SKM-1 treated with dmso at 0.1 percent for 144 hours (cell line): Measurements from ENCODE around the gene KRTAP6-3.

ENCODE experiments used
- DNase-seq: peaks from one replicate; lab custom pipeline; 2025; ENCODE audit not compliant: unreplicated experiment; lab: John Stamatoyannopoulos, UW

KRTAP6-3 gene

DNA sequence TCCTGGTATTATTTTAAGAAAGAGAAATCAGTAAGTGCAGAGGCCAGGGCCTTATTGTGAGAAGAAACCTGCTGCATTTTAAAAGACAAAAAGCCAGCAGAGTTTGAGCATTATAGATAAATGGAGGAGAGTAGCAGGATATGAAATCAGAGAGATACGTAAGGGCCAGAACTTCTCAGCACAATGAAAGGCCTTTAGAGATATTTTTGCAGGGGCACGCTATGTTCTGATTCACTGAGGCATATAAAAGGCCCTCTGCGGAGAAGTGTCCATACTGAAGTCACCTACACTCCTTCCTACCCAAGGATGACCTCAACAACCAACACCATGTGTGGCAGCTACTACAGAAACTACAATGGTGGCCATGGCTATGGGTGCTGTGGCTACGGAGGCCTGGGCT is at the start of gene KRTAP6-3:
TSS of gene KRTAP6-3 (plus strand) at position 301 of the 400 bp plus-strand sequence. CDS start at position 307, 6 bp downstream.
- DNase-seq = no peak

GRCh38 chr21:30552782-30553181 is 39.5 kb upstream of the KRTAP6-3 start:
- DNase-seq = no peak

- no peak for DNase-seq
These were observed 37.1 kb upstream of the KRTAP6-3 start for GRCh38 chr21:30555095-30555494.

DNA sequence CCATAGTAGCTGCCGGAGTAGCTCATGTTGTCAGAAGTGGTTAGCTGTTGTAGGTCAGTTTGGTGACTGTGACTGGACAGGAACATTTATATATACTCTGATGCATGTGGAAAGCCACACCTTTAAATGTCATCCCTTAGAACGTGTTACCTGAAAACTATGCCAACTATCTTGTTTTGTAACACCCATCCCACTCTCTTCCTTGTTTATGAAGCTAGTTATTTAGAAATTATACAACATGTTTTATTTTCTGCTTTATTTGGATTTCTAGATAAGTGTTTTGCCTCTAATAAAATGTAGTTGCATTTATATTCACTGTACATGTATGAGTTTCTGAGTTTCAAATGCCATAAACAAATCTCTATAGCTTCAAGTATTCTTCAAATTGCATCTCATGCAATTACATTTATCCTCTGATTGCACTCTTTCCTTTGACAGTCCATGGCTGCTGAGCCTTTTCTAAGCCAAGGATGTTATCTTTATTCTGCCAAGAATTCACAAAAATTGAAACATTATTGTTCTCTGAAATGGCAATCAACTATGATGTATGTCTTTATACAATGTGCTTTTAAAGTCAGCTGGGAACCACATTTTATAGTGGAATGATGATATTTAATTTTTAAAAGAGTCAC is 30.9 kb upstream of the KRTAP6-3 start, which contains the start of gene KRTAP19-7:
TSS of gene KRTAP19-7 (minus strand) at position 51 of the 632 bp plus-strand sequence. CDS start at position 26, 25 bp downstream.
- DNase-seq = no peak

GRCh38 chr21:30561957-30562356 is 30.3 kb upstream of the KRTAP6-3 start:
- no peak for DNase-seq

DNA sequence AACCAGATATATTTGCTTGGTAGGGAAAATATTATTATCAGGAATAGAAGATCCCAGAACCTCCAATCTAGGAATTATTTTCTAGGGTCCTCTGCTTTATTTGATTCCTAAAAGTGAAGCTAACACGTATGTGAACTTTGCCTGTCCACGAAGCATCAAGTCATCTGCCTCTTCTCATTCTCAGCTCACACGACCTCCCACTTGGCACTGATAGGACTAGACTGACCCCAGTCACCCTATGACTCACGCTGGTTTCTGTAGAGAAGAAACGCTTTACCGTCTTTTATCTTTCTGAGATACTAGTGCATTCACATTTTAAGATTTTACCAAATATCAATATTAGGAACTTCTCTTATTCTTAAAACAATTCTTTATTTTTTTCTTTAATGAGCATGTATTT is 29.2 kb upstream of the KRTAP6-3 start:
- DNase-seq = no peak

- DNase-seq = no peak
These were observed 28.6 kb upstream of the KRTAP6-3 start for GRCh38 chr21:30563630-30564029.

DNA sequence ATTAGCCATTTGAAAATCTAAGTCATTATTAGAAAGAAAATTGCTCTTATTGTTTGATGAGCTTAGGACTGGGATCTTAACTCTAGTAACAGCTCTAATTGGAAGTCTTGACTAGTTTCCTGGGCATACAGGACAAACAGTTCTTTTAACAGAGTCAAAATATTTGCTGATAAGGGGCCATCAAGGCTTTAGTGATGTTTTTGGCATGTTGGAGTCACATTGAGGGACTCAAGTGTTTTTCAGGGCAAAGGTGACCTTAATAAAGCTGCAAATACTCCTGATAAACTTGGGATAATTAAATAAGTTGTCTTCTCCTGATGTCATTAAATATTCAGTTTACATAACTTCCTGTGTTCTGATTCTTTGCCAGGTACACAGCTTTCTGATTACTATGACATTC is 24.6 kb upstream of the KRTAP6-3 start:
- no peak for DNase-seq

- DNase-seq = no peak
These were observed 14.5 kb upstream of the KRTAP6-3 start for GRCh38 chr21:30577766-30578165.

DNA sequence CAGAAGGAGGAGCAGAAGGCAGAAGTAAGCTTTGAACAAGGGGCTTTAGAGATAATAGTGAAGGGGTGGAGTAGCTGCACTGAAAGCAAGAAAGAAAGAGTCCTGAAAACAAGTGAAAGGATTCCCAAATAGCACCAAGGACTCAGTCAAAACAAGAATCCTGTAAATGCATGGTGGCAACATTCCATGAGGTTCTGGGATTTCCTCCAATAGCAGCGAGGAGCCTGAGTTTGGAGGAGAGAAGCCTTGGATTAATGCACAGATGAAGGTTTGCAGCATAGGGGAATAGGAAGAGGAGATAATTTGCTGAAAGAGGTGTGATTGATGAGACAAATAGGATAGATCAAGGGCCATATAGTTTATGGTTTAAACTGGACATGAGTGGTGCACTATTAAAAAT is 12.9 kb upstream of the KRTAP6-3 start:
- no peak for DNase-seq

- DNase-seq = no peak
These were observed 12.1 kb upstream of the KRTAP6-3 start for GRCh38 chr21:30580132-30580531.

GRCh38 chr21:30582870-30583269 is 9.4 kb upstream of the KRTAP6-3 start:
- no peak for DNase-seq

DNA sequence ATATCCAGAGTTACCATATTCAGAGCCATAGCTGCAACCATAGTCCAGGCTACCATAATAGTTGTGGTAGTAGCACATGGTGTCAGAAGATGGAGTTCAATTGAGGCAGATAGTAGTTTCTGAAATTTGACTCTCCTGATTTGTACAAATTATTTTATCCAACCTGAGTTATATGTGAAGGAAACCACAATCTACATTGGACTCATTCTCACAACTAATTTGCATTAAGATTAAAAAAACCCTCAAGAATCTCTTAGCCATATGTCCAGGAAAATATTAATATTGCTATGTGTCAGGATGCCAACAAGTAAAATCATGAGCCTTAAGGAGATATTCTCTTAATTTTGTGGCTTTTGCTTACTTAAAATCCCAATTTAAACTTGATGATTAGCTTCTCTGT is 1.9 kb upstream of the KRTAP6-3 start, which contains the start of gene KRTAP22-2:
TSS of gene KRTAP22-2 (minus strand) at position 101 of the 400 bp plus-strand sequence.
- no peak for DNase-seq

GRCh38 chr21:30598802-30599201 is 6.6 kb downstream of the KRTAP6-3 start, which contains the start of gene KRTAP6-2:
TSS of gene KRTAP6-2 (minus strand) at chr21:30598902. CDS start at chr21:30598874, 28 bp downstream.
- no peak for DNase-seq

- DNase-seq = no peak
These were observed 8.5 kb downstream of the KRTAP6-3 start, which contains the start of gene KRTAP22-1 for GRCh38 chr21:30600787-30601186. TSS of gene KRTAP22-1 (plus strand) at chr21:30601087.

DNA sequence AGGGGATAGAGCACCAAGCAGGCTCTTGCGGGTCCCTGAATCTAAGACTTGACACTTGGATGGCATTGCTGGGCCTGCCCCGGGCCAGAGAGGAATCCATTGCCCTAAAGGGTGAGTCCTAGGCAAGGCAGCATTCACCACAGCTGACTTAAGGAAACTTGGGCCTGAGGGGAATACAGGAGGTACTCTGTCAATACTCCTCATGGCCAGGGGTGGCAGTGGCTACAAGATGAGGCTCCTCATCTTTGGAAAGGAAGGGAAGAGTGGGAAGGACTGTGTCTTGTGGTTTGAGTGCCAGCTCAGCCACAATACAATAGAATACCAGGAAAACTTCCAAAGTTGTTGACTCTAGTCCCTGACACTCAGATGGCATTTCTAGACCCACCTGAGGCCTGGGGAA is 13.7 kb downstream of the KRTAP6-3 start:
- DNase-seq = no peak

- no peak for DNase-seq
These were observed 19.9 kb downstream of the KRTAP6-3 start for GRCh38 chr21:30612132-30612531.

GRCh38 chr21:30613836-30614235 is 21.6 kb downstream of the KRTAP6-3 start, which contains the start of gene KRTAP6-1:
TSS of gene KRTAP6-1 (minus strand) at chr21:30613930. CDS start at chr21:30613904, 26 bp downstream.
- DNase-seq = no peak

DNA sequence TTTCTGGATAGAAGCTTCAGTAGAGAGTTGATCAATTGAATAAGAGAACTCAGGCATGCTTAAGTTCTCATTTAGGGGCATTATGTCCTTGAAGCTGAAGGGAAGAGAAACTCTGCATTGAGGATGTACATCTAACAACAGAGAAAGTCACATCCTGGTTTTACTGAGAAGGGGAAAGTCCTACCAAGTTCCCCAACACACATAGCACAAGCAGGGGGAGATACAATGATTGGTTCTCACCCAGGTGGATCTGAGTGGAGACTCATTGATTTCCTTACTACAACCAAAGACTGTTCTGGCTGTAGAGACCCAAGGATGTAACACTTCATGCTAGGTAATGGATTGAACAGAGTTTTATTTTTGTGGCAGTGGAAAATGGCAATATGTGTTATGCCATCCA is 23.0 kb downstream of the KRTAP6-3 start:
- DNase-seq = no peak

- DNase-seq = no peak
These were observed 23.9 kb downstream of the KRTAP6-3 start, which contains the start of gene KRTAP20-1 for GRCh38 chr21:30616125-30616524. TSS of gene KRTAP20-1 (plus strand) at chr21:30616425. CDS start at chr21:30616455, 30 bp downstream.

GRCh38 chr21:30620080-30620479 is 27.8 kb downstream of the KRTAP6-3 start:
- DNase-seq = no peak

DNA sequence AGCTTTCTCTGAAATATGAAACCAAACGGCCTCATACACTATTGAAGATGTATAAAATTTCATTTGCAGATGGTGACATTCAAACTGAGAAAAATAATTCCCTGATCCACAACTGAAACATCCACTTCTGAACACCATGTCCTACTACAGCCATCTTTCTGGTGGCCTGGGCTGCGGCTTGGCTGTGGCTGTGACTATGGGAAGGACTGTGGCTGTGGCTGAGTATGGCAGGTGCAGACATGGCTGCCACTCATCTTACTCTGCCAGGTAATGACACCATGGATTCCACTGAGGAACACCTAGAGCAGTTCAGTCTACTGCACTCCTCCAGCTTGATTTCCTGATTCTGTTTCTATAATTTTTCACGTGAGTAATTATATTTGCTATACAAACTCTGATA is 28.3 kb downstream of the KRTAP6-3 start, which contains the start of gene KRTAP20-4:
TSS of gene KRTAP20-4 (plus strand) at position 106 of the 400 bp plus-strand sequence.
- no peak for DNase-seq
